K562 (cell line): ENCODE results near the gene PPP1R16B. TPM values are rescaled to one million over a fixed set of nuclear protein-coding genes. Genes with fewer than 3 reads are reported as not detected.

ENCODE experiments used
- ATAC-seq: fragments of 200-7000 bp; cut with Tn5 transposase; 3 replicates; pipeline ENCODE4 v1.9.1; 2020; ENCODE audit warnings: moderate library complexity
- BruUV-seq: library from RNA; stranded (reverse); fragments of 400-500 nt; replicated peaks from 2 replicates; lab custom pipeline; 2021; lab: Mats Ljungman, UMichigan
- CTCF ChIA-PET: fragments of 300-600 bp; formaldehyde crosslinking; extraction: SDS; loops from one replicate; lab custom pipeline; 2021; ENCODE audit warnings: low intra/inter-chr PET ratio; lab: Yijun Ruan, JAX
- POLR2A ChIA-PET: fragments of 300-600, 350-650 bp; sonication (Branson Sonifier 250); formaldehyde crosslinking; extraction: SDS; loops from one replicate; lab custom pipeline; 2021; ENCODE audit warnings: antibody characterized with exemption, inconsistent platforms; lab: Yijun Ruan, JAX
- DNase-seq, 4 experiments: peaks; one replicate each; pipeline versions ENCODE4 v3.0.0 to v3.0.0-alpha.2; 2011 to 2018; ENCODE audit warnings: low spot score in 3 of 4, mixed read lengths in 3 of 4; ENCODE audit errors: extremely low read depth in 1 of 4
- FAIRE-seq: peaks from 2 replicates; lab custom pipeline; 2011; peaks lifted over from hg19 to GRCh38; lab: Jason Lieb, UNC
- H2AFZ ChIP-seq: 2 replicates; pipeline ENCODE4 v1.6.0; 2011; ENCODE audit warnings: low read depth, low read length, control low read depth, inconsistent platforms
- H3K27ac ChIP-seq: fragments of 200-600 bp; 3 replicates; pipeline ENCODE4 v1.8.0; 2011; ENCODE audit warnings: low read depth, mild to moderate bottlenecking, control low read depth, inconsistent platforms, low read length, moderate library complexity, mixed read lengths; ENCODE audit errors: extremely low read depth
- H3K27me3 ChIP-seq, 2 experiments: fragments of 300-600 bp in 1 of 2; 2 replicates in 1 of 2; 3 replicates in 1 of 2; pipeline versions ENCODE4 v1.6.0 to v1.8.0; 2011; ENCODE audit warnings: inconsistent platforms in 2 of 2, low read length in 2 of 2, mild to moderate bottlenecking in 1 of 2, mixed read lengths in 1 of 2, moderate library complexity in 1 of 2; ENCODE audit not compliant: control insufficient read depth in 2 of 2, insufficient read depth in 2 of 2
- H3K36me3 ChIP-seq: fragments of 300-600 bp; 3 replicates; pipeline ENCODE4 v1.8.0; 2011; ENCODE audit warnings: mild to moderate bottlenecking, low read length, inconsistent platforms; ENCODE audit not compliant: control insufficient read depth, insufficient read depth
- H3K4me1 ChIP-seq, 2 experiments: fragments of 200-600 bp in 1 of 2; replicated peaks in 1 of 2; 2 replicates in 1 of 2; 3 replicates in 1 of 2; pipeline versions ENCODE4 v1.5.1 to v1.8.0; 2011; ENCODE audit warnings: inconsistent platforms in 2 of 2, low read length in 2 of 2, mild to moderate bottlenecking in 1 of 2, mixed read lengths in 1 of 2, moderate library complexity in 1 of 2; ENCODE audit not compliant: control insufficient read depth in 2 of 2, insufficient read depth in 2 of 2
- H3K4me2 ChIP-seq: 2 replicates; pipeline ENCODE4 v1.6.1; 2011; ENCODE audit warnings: low read length, control low read depth, inconsistent platforms, mixed read lengths; ENCODE audit not compliant: insufficient read depth
- H3K4me3 ChIP-seq: fragments of 200-600 bp; sonication (generic), shearing (Covaris generic); 2 replicates; pipeline ENCODE4 v1.5.1; 2016; ENCODE audit warnings: control low read depth, inconsistent platforms
- H3K79me2 ChIP-seq: fragments of 200-600 bp; 3 replicates; pipeline ENCODE4 v1.8.0; 2011; ENCODE audit warnings: low read length, inconsistent platforms; ENCODE audit not compliant: control insufficient read depth, insufficient read depth
- H3K9ac ChIP-seq, 2 experiments: 2 replicates each; pipeline versions ENCODE4 v1.6.0 to v1.6.1; 2011; ENCODE audit warnings: low read depth in 2 of 2, low read length in 2 of 2, control low read depth in 1 of 2, inconsistent platforms in 1 of 2, mild to moderate bottlenecking in 1 of 2, mixed read lengths in 1 of 2; ENCODE audit not compliant: insufficient read depth in 1 of 2
- H3K9me1 ChIP-seq: one replicate; pipeline ENCODE4 v1.6.0; 2011; ENCODE audit warnings: inconsistent platforms, mild to moderate bottlenecking, low read length, moderate library complexity; ENCODE audit not compliant: control insufficient read depth, insufficient read depth
- H3K9me3 ChIP-seq: replicated peaks from 2 replicates; pipeline ENCODE4 v1.5.1; 2011; ENCODE audit warnings: low read depth, low read length, inconsistent platforms; ENCODE audit not compliant: control insufficient read depth, insufficient read depth
- H4K20me1 ChIP-seq: replicated peaks from 2 replicates; pipeline ENCODE4 v1.6.1; 2011; ENCODE audit warnings: low read length, inconsistent platforms, mixed read lengths; ENCODE audit not compliant: control insufficient read depth, insufficient read depth
- ETS2 ChIP-seq: IDR thresholded peaks from 2 replicates; pipeline ENCODE4 v1.6.1; 2016; ENCODE audit warnings: borderline replicate concordance, missing genetic modification characterization, mild to moderate bottlenecking, moderate library complexity, missing compliant biosample characterization; ENCODE audit not compliant: poor library complexity, severe bottlenecking
- HOXB6 ChIP-seq: fragments of 250-450 bp; sonication (Bioruptor Pico); IDR thresholded peaks from 2 replicates; pipeline ENCODE4 v1.5.1; 2022; ENCODE audit warnings: mild to moderate bottlenecking, borderline replicate concordance
- KLF13 ChIP-seq: fragments of 450-650 bp; IDR thresholded peaks from 2 replicates; pipeline ENCODE4 v1.6.1; 2016; ENCODE audit warnings: missing genetic modification characterization, low read depth, mild to moderate bottlenecking, missing compliant biosample characterization, moderate library complexity, borderline replicate concordance
- MAFF ChIP-seq: IDR thresholded peaks from 2 replicates; pipeline ENCODE4 v1.6.1; 2012; ENCODE audit warnings: low read length, improper control_type of control experiment
- MCM3 ChIP-seq: fragments of 450-650 bp; IDR thresholded peaks from 2 replicates; pipeline ENCODE4 v1.6.1; 2016
- ZNF512 ChIP-seq: IDR thresholded peaks from 2 replicates; pipeline ENCODE4 v1.6.1; 2016; ENCODE audit warnings: missing genetic modification characterization, missing compliant biosample characterization
- ZNF780A ChIP-seq: fragments of 250-450 bp; sonication (Bioruptor Pico); IDR thresholded peaks from 2 replicates; pipeline ENCODE4 v1.5.0; 2021; ENCODE audit warnings: mild to moderate bottlenecking
- WGBS: fragments of 100-300 bp; shearing (Covaris generic); methylation state at CpG from one replicate; pipeline ENCODE4 v1.1.6; 2016; ENCODE audit warnings: low coverage, mixed read lengths; ENCODE audit not compliant: insufficient coverage; ENCODE audit errors: missing lambda C conversion rate; 5-methylcytosine and 5-hydroxymethylcytosine counted together
- in situ Hi-C: fragments of 300-500 bp; cut with MboI; formaldehyde crosslinking; loops from 4 replicates; pipeline ENCODE4 v1.15.0; 2018; ENCODE audit warnings: inconsistent platforms, mixed read lengths
- intact Hi-C: fragments of 100-400 bp; cut with micrococcal nuclease; formaldehyde crosslinking; loops from 2 replicates; pipeline ENCODE4 v1.14.2; 2022
- polyA plus RNA-seq, 8 experiments: library from polyadenylated mRNA; depleted of rRNA in 4 of 8; stranded (reverse) in 5 of 8; unstranded in 3 of 8; fragments of >200 nt; fragmentation: Nextera tagmentation in 2 of 8; fragmentation: Illumina TruSeq in 1 of 8; extraction: Ambion mirVana in 2 of 8; extraction: Trizol in 1 of 8; gene quantifications; 2 replicates each; pipeline versions ENCODE4 v1.2.1 to v1.2.3, GENCODE V29; 2011 to 2014; ENCODE audit warnings: inconsistent platforms in 1 of 8, missing spikeins in 1 of 8
- total RNA-seq, 7 experiments: library from RNA; depleted of rRNA in 6 of 7; stranded (reverse); fragments of >200 nt in 6 of 7; fragmentation: Illumina TruSeq in 2 of 7; extraction: Trizol in 2 of 7; gene quantifications; 2 replicates each; pipeline versions ENCODE4 v1.2.1 to v1.2.3, GENCODE V29; 2011 to 2021; ENCODE audit warnings: low replicate concordance in 1 of 7
- TF ChIP-seq, protein P1 (sequence below): fragments of 450-650 bp; formaldehyde crosslinking; conservative IDR thresholded peaks from 2 replicates; pipeline ENCODE4 v1.4.0; 2022; ENCODE audit warnings: mild to moderate bottlenecking, missing genetic modification characterization

The PPP1R16B gene
- total and polyA plus RNA-seq, 9 of the 15 experiments (the other 6 are each of a cell fraction or from before 2014, with no cell fraction given) = 1.5 to 11.5 (median 6.8) TPM

- Histone ChIP-seq H3K4me1 (peaks cover 12 to 25% of the 10 kb centered on the region in 2 experiments), H3K27ac (no peak overlapping the region), H4K20me1 (no peaks in the 10 kb centered on the region), H3K27me3 (peaks cover 0 to 10% of the 10 kb centered on the region in 2 experiments; a peak in 2 of 5 replicates), H3K4me3 (no peak overlapping the region), H3K36me3 (no peaks in the 10 kb centered on the region), H3K9me1 (no peaks in the 10 kb centered on the region), H3K79me2 (no peaks in the 10 kb centered on the region), H3K9me3 (no peaks in the 10 kb centered on the region), H3K9ac (no peak overlapping the region), H3K4me2 (no peak overlapping the region), H2AFZ (no peak overlapping the region)
- DNase-seq (no peak), ATAC-seq (no peak), FAIRE-seq (no peak)
- ChIA-PET POLR2A (interaction anchor here (1.5 kb wide), 1 partner anchor 63 kb away, joined by 3 read pairs; no protein-coding TSS in a partner anchor), CTCF (no interaction called here)
- BruUV-seq = no TSS peak
- TF ChIP-seq ZNF512 (0 out of 2 replicates have a peak, but pooled peaks have one; percentile 16), HOXB6 (CRISPR knock-in tag) (no peak), MCM3 (no peak)
- in situ Hi-C loops = loop anchor here (10.0 kb wide), 1 partner anchor 251 kb away; no protein-coding TSS in a partner anchor
- intact Hi-C loops = no loop called here
Measured at GRCh38 chr20:38896009-38896594, 90.6 kb downstream of the PPP1R16B start.

- WGBS = 26% methylated on average over 4 of the region's 4 CpGs
- no peaks in the 10 kb centered on the region for H4K20me1 ChIP-seq
- DNase-seq (no peak), FAIRE-seq (no peak), ATAC-seq (no peak)
- no peak overlapping the region for H2AFZ ChIP-seq
- H3K4me1 ChIP-seq = peaks cover 12 to 22% of the 10 kb centered on the region in 2 experiments
- no peaks in the 10 kb centered on the region for H3K9me1 ChIP-seq
- intact Hi-C loops (no loop called here), in situ Hi-C loops (loop anchor here (10.0 kb wide), 1 partner anchor 252 kb away; no protein-coding TSS in a partner anchor)
- peaks cover 0 to 13% of the 10 kb centered on the region in 2 experiments; a peak in 2 of 5 replicates for H3K27me3 ChIP-seq
- TF ChIP-seq, protein P1, sequence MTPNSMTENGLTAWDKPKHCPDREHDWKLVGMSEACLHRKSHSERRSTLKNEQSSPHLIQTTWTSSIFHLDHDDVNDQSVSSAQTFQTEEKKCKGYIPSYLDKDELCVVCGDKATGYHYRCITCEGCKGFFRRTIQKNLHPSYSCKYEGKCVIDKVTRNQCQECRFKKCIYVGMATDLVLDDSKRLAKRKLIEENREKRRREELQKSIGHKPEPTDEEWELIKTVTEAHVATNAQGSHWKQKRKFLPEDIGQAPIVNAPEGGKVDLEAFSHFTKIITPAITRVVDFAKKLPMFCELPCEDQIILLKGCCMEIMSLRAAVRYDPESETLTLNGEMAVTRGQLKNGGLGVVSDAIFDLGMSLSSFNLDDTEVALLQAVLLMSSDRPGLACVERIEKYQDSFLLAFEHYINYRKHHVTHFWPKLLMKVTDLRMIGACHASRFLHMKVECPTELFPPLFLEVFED = no peak
- TF ChIP-seq ZNF780A (no peak), KLF13 (no peak), ETS2 (tag) (no peak), MAFF (no peak)
- no peak overlapping the region for H3K4me2 ChIP-seq
- CTCF ChIA-PET = no interaction called here
- no peak overlapping the region for H3K4me3 ChIP-seq
- no peaks in the 10 kb centered on the region for H3K79me2 ChIP-seq
- H3K36me3 ChIP-seq = no peaks in the 10 kb centered on the region
- no peak overlapping the region for H3K27ac ChIP-seq
- no peaks in the 10 kb centered on the region for H3K9me3 ChIP-seq
- no TSS peak for BruUV-seq
- POLR2A ChIA-PET = no interaction called here
- H3K9ac ChIP-seq = no peak overlapping the region
Measured at GRCh38 chr20:38897267-38897666, 91.8 kb downstream of the PPP1R16B start.
